ENCODE measurements around the gene RAD54L2. TPM values are rescaled to one million over a fixed set of nuclear protein-coding genes. Genes with fewer than 3 reads are reported as not detected.
"Not testable (repeated sequence)": the region's sequence is repeated elsewhere in the genome, so short reads cannot be mapped to it uniquely, and the experiment has no call there.

Gene RAD54L2, protein sequence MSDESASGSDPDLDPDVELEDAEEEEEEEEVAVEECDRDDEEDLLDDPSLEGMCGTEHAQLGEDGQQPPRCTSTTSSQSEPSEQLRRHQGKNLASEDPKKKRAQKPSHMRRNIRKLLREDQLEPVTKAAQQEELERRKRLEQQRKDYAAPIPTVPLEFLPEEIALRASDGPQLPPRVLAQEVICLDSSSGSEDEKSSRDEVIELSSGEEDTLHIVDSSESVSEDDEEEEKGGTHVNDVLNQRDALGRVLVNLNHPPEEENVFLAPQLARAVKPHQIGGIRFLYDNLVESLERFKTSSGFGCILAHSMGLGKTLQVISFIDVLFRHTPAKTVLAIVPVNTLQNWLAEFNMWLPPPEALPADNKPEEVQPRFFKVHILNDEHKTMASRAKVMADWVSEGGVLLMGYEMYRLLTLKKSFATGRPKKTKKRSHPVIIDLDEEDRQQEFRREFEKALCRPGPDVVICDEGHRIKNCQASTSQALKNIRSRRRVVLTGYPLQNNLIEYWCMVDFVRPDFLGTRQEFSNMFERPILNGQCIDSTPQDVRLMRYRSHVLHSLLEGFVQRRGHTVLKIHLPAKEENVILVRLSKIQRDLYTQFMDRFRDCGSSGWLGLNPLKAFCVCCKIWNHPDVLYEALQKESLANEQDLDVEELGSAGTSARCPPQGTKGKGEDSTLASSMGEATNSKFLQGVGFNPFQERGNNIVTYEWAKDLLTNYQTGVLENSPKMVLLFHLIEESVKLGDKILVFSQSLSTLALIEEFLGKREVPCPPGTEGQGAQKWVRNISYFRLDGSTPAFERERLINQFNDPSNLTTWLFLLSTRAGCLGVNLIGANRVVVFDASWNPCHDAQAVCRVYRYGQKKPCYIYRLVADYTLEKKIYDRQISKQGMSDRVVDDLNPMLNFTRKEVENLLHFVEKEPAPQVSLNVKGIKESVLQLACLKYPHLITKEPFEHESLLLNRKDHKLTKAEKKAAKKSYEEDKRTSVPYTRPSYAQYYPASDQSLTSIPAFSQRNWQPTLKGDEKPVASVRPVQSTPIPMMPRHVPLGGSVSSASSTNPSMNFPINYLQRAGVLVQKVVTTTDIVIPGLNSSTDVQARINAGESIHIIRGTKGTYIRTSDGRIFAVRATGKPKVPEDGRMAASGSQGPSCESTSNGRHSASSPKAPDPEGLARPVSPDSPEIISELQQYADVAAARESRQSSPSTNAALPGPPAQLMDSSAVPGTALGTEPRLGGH (N-terminal part only)
- 5.5 TPM in 2 replicates for polyA plus RNA-seq (2014; cell fraction: cytosol; rRNA removed)
- polyA plus RNA-seq (2014; cell fraction: nucleus; rRNA removed): 6.4 and 7.1 TPM in 2 replicates

DNA sequence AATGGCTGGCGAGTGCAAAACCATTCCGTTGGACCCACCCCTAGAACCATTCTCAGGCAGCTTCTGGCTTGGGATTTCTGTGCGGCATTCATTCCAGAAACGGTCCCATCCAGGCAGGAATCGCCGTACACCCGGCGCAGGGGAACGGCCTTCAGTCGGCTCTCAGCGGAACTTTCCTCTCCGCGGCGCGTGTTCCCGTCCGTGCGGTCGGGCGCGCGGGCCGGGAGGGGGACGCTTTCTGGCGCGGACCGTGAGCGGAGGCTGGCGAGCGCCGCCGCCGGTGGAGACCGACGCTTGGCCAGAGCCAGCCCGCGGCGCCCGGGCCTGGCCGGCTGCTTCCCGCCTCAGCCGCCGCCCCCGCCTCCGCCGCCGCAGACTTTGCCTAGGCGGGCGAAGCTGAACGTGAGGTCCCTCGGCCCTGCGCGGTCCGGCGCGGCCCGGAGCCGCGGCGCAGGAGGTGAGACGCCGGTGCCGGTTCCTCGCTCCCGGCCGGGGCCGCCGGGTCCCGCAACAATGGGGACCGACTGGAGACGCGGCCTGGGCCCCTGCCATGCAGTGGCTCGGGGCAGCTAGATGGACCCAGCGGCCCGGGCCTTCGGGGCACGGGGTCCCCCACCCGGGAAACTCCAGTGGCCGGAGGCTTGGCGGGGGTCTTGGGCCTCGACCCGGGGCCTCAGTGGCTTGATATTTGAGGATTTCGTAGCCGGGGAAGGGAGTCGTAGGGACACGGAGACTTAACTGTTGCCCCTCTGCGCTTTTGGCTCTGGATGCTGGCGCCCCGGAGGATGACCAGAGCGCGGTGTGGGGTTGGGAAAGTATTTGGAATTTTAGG is at the start of gene RAD54L2:
Gene RAD54L2 (plus strand): TSS at position 261 of the 832 bp plus-strand sequence. CDS start 51,702 bp downstream, outside the sequence.
- peak; percentile 76 for DNase-seq (ENCODE audit: low spot score)

DNA sequence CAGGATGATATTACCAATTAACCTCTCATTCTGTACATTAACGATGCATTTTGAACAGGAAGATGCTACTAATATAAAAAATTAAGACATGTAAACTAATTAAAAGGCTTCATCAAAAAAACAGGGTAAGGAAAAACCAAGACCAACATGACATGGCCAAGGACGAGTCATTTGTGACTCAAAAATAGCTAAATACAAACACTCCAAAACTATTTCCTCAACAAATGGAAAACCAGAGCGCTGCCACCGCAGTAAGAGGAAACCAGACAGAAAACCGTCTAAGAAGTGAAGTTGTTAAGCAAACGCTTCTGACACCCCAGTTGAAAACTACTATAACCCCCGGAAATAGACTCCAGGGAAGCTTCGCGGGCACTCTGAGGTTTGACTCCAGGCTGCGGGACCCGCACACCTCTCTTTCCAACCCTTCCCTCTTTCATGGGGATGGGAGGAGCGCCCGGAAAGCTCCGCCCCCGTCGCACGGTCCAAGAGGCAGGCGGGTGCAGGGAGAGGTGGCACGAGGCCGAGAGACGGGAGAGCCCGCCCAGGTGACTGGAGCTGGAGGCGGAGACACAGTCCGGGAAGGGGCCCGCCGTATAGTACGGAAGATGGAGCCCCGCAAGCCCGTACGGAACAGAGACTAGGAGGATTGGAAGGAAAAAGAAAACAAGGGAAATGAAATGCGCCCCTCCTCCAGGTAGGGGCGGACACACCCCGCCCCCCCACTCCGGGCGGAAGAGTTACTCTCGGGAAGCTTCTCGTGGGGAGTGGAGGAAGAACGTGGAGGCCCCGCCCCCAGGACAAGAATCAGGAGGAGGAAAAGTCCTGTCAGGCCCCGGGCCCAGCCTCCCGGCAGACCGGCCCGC is 39.4 kb upstream of the RAD54L2 start:
- DNase-seq (ENCODE audit: low spot score): peak; percentile 93

DNA sequence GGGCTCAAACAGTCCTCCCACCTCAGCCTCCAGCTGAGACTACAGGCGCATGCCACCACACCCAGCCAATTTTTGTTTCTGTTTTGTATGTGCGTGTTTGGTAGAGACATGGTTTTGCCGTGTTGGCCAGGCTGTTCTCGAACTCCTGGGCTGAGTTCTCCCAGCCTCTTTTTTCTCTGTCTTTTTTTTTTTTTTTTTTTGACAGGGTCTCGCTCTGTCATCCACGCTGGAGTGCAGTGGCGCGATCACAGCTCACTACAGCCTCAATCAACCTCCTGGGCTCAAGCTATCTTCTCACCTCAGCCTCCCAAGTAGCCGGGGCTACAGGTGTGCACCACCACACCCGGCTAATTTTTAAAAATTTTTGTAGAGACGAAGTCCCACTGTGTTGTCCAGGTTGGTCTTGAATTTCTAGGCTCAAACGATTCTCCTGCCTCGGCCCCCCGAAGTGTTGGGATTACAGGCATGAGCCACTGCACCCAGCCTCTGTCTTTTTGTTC is 37.8 kb upstream of the RAD54L2 start:
- no peak for DNase-seq (ENCODE audit: low spot score)

GRCh38 chr3:51501833-51502561 is 36.5 kb upstream of the RAD54L2 start:
- peak; percentile 79 for DNase-seq (ENCODE audit: low spot score)

GRCh38 chr3:51502562-51502910 is 36.0 kb upstream of the RAD54L2 start:
- no peak for DNase-seq (ENCODE audit: low spot score)

- DNase-seq (ENCODE audit: low spot score): no peak
Observed at GRCh38 chr3:51503007-51503406, 35.5 kb upstream of the RAD54L2 start.

DNA sequence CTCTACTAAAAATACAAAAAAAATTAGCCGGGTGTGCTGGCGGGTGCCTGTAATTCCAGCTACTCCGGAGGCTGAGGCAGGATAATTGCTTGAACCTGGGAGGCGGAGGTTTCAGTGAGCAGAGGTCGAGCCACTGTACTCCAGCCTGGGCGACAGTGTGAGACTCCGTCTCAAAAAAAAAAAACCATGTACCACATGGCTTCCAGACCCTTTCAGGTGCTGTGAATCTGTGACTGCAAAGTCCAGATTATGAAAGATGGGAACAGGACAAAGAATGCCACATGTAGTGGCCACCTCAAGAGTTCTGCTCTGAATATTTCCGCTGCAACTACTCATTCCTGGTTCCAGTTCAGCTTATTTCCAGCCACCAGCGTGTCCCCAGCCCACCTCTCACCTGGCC is 30.3 kb upstream of the RAD54L2 start:
- no peak for DNase-seq (ENCODE audit: low spot score)

DNA sequence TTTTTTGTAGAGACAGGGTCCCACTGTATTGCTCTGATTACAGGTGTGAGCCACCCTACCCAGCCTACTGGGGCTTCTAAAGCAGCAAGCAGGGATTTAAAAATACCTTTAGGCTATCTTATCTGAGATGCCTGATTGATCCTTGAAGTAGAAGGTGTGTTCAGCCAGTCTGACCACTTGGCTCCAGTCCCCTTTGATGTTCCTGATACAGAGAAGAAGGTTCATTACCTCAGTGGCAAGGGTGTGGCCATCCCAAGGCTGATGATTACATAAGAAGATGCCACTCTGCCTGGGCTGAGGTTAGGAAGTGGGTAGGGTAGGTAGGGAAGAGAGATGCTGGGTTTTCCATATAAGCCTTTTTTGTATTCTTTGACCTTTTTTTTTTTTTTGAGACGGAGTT is 27.5 kb upstream of the RAD54L2 start:
- DNase-seq (ENCODE audit: low spot score): no peak

DNA sequence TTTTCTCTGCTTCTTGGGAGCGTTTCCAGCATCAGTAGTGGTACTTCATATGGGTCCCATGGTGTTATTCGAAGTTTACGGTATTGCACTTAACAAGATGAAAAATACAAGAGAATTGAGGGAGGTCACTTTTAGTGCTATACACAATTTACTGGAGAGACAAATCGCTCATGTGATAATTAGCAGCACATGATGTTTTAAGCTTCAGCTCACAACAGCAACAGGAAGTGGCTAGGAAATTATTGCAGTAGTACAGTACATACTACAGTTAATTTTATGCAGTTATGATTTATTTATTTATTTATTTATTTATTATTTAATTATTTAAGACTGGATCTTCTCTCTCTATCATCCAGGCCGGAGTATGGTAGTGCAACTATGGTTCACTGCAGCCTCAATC is 24.3 kb upstream of the RAD54L2 start:
- DNase-seq (ENCODE audit: low spot score): no peak

- no peak for DNase-seq (ENCODE audit: low spot score)
Observed at GRCh38 chr3:51519848-51520247, 18.7 kb upstream of the RAD54L2 start.

- DNase-seq (ENCODE audit: low spot score): not testable (repeated sequence)
Observed at GRCh38 chr3:51520906-51521730, 17.4 kb upstream of the RAD54L2 start.

DNA sequence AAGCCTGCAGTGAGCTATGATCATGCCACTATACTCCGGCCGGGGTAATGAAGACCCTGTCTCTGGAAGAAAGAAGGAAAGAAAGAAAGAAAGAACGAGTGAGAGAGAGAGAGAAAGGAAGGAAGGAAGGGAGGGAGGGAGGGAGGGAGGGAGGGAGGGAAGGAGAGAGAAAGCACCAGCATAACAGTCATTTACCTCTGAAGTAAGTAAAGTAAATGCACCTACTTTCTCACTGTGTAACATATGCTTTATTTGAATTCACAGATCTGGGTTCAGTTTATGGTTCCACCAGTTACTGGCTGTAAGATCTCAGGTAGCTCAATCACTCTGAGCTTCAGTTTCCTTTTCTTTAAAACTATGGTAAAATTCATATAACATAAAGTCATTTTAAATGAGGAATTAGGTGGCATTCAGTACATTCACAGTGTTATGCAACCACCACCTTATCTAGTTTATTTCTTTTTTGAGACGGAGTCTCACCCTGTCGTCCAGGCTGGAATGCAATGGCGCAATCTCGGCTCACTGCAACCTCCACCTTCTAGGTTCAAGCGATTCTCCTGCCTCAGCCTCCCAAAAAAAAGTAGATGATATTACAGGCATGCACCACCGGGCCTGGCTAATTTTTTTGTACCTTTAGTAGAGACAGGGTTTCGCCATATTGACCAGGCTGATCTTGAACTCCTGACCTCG is 16.1 kb upstream of the RAD54L2 start:
- DNase-seq (ENCODE audit: low spot score): no peak

DNA sequence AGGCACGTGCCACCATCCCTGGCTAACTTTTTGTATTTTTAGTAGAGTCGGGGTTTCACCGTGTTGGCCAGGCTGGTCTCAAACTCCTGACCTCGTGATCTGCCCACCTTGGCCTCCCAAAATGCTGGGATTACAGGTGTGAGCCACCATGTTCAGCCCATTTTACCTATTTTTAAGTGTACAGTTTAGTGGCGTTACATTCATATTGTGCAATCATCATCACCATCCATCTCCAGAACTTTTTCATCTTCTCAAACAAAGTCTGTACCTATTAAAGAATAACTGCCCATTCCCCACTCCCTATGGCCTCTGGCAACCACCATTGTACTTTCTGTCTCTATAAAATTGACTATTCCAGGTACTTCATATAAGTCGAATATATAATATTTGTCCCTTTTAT is 13.6 kb upstream of the RAD54L2 start:
- DNase-seq (ENCODE audit: low spot score): not testable (repeated sequence)

DNA sequence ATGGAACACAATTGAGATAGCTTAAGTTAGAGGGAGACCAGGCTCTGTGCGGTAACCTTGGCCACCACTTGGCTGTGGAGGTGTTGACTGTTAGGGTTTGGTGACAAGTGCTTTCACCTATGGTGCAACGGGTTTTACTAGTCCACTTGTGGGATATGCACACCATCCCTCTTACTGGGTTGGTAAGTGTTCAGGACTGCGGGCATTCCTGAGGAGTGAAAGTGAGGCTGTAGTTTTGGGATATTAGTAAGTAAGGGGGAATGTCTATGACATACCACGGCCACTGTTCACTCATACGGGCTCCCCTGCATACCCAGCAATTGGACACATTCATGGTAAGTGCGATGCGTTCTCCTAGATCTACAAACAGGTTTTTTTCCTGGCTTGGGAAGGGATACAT is 8.0 kb upstream of the RAD54L2 start:
- no peak for DNase-seq (ENCODE audit: low spot score)

GRCh38 chr3:51535146-51536019 is 3.1 kb upstream of the RAD54L2 start:
- no peak for DNase-seq (ENCODE audit: low spot score)

GRCh38 chr3:51537631-51538030 is 888 bp upstream of the RAD54L2 start:
- not testable (repeated sequence) for DNase-seq (ENCODE audit: low spot score)

GRCh38 chr3:51538115-51538458 is 432 bp upstream of the RAD54L2 start:
- DNase-seq (ENCODE audit: low spot score): no peak

Data from SK-N-DZ (cell line).